Measurements from ENCODE around the gene DENND5B.

Gene DENND5B

GRCh38 chr12:31471823-31472222, 119.1 kb downstream of the DENND5B start:
- DNase-seq (ENCODE audit: low spot score), result no peak

- no peak for DNase-seq (ENCODE audit: low spot score)
Observed at GRCh38 chr12:31471051-31471450, 119.9 kb downstream of the DENND5B start.

- DNase-seq (ENCODE audit: low spot score), result no peak
Observed at GRCh38 chr12:31470459-31470858, 120.5 kb downstream of the DENND5B start.

GRCh38 chr12:31466768-31467167, 124.2 kb downstream of the DENND5B start:
- no peak for DNase-seq (ENCODE audit: low spot score)

- no peak for DNase-seq (ENCODE audit: low spot score)
Observed at GRCh38 chr12:31465002-31465401, 125.9 kb downstream of the DENND5B start.

- no peak for DNase-seq (ENCODE audit: low spot score)
Observed at GRCh38 chr12:31460024-31460423, 130.9 kb downstream of the DENND5B start.

GRCh38 chr12:31456562-31456961, 134.4 kb downstream of the DENND5B start:
- no peak for DNase-seq (ENCODE audit: low spot score)

- no peak for DNase-seq (ENCODE audit: low spot score)
Observed at GRCh38 chr12:31444736-31445135, 146.2 kb downstream of the DENND5B start.

GRCh38 chr12:31440586-31440985, 150.3 kb downstream of the DENND5B start:
- no peak for DNase-seq (ENCODE audit: low spot score)

GRCh38 chr12:31440134-31440533, 150.8 kb downstream of the DENND5B start:
- DNase-seq (ENCODE audit: low spot score), result no peak

- DNase-seq (ENCODE audit: low spot score), result no peak
Observed at GRCh38 chr12:31431721-31432240, 159.2 kb downstream of the DENND5B start.

- DNase-seq (ENCODE audit: low spot score), result no peak
Observed at GRCh38 chr12:31423405-31423804, 167.5 kb downstream of the DENND5B start.

GRCh38 chr12:31412292-31412801, 178.6 kb downstream of the DENND5B start:
- no peak for DNase-seq (ENCODE audit: low spot score)

GRCh38 chr12:31408763-31409162, 182.2 kb downstream of the DENND5B start:
- DNase-seq (ENCODE audit: low spot score), result no peak

- DNase-seq (ENCODE audit: low spot score), result no peak
Observed at GRCh38 chr12:31407562-31407961, 183.4 kb downstream of the DENND5B start.

- DNase-seq (ENCODE audit: low spot score), result no peak
Observed at GRCh38 chr12:31406345-31406744, 184.6 kb downstream of the DENND5B start.

- DNase-seq (ENCODE audit: low spot score), result no peak
Observed at GRCh38 chr12:31405021-31405420, 185.9 kb downstream of the DENND5B start.

- DNase-seq (ENCODE audit: low spot score), result peak; percentile 46
Observed at GRCh38 chr12:31403099-31403607, 187.8 kb downstream of the DENND5B start.

- DNase-seq (ENCODE audit: low spot score), result no peak
Observed at GRCh38 chr12:31393004-31393550, 197.9 kb downstream of the DENND5B start.

- no peak for DNase-seq (ENCODE audit: low spot score)
Observed at GRCh38 chr12:31390991-31391390, 199.9 kb downstream of the DENND5B start.

- DNase-seq (ENCODE audit: low spot score), result no peak
Observed at GRCh38 chr12:31388713-31389112, 202.2 kb downstream of the DENND5B start.

GRCh38 chr12:31387466-31387865, 203.5 kb downstream of the DENND5B start:
- DNase-seq (ENCODE audit: low spot score), result no peak

GRCh38 chr12:31387011-31387410, 203.9 kb downstream of the DENND5B start:
- no peak for DNase-seq (ENCODE audit: low spot score)

- DNase-seq (ENCODE audit: low spot score), result no peak
Observed at GRCh38 chr12:31386364-31386777, 204.6 kb downstream of the DENND5B start.
